ENCODE results near the gene IGFBP3. TPM values are rescaled to one million over a fixed set of nuclear protein-coding genes. Genes with fewer than 3 reads are reported as not detected.

IGFBP3 gene
- total RNA-seq, 1 experiment from 2014 or later, result 45.4 TPM

- in situ Hi-C loops (cut with HindIII; ENCODE audit: low pct_unique_long_range_greater_than_20kb, low sequenced_read_pairs), result no loop called here
- no peak for DNase-seq (ENCODE audit: low read depth, low spot score)
Observed at GRCh38 chr7:45901566-45901965, 19.5 kb downstream of the IGFBP3 start.

GRCh38 chr7:45898222-45898621, 22.9 kb downstream of the IGFBP3 start:
- DNase-seq (ENCODE audit: low read depth, low spot score), result no peak
- in situ Hi-C loops (cut with HindIII; ENCODE audit: low pct_unique_long_range_greater_than_20kb, low sequenced_read_pairs), result no loop called here

- no peak for DNase-seq (ENCODE audit: low read depth, low spot score)
- in situ Hi-C loops (cut with HindIII; ENCODE audit: low pct_unique_long_range_greater_than_20kb, low sequenced_read_pairs), result no loop called here
Observed at GRCh38 chr7:45897042-45897690, 23.9 kb downstream of the IGFBP3 start.

- in situ Hi-C loops (cut with HindIII; ENCODE audit: low pct_unique_long_range_greater_than_20kb, low sequenced_read_pairs), result no loop called here
Observed at GRCh38 chr7:45894665-45895062, 26.4 kb downstream of the IGFBP3 start.

GRCh38 chr7:45893996-45894664, 26.9 kb downstream of the IGFBP3 start:
- in situ Hi-C loops (cut with HindIII; ENCODE audit: low pct_unique_long_range_greater_than_20kb, low sequenced_read_pairs), result no loop called here

More at GRCh38 chr7:45894665-45895062, 26.4 kb downstream of the IGFBP3 start:
- no peak for DNase-seq (ENCODE audit: low read depth, low spot score)

GRCh38 chr7:45893374-45893995, 27.6 kb downstream of the IGFBP3 start:
- no peak for DNase-seq (ENCODE audit: low read depth, low spot score)
- in situ Hi-C loops (cut with HindIII; ENCODE audit: low pct_unique_long_range_greater_than_20kb, low sequenced_read_pairs), result no loop called here

More at GRCh38 chr7:45893996-45894664, 26.9 kb downstream of the IGFBP3 start:
- DNase-seq (ENCODE audit: low read depth, low spot score), result no peak

- in situ Hi-C loops (cut with HindIII; ENCODE audit: low pct_unique_long_range_greater_than_20kb, low sequenced_read_pairs), result no loop called here
- no peak for DNase-seq (ENCODE audit: low read depth, low spot score)
Observed at GRCh38 chr7:45892407-45893035, 28.6 kb downstream of the IGFBP3 start.

- in situ Hi-C loops (cut with HindIII; ENCODE audit: low pct_unique_long_range_greater_than_20kb, low sequenced_read_pairs), result no loop called here
Observed at GRCh38 chr7:45891462-45892402, 29.3 kb downstream of the IGFBP3 start.

GRCh38 chr7:45890902-45891461, 30.1 kb downstream of the IGFBP3 start:
- DNase-seq (ENCODE audit: low read depth, low spot score), result peak; percentile 79
- in situ Hi-C loops (cut with HindIII; ENCODE audit: low pct_unique_long_range_greater_than_20kb, low sequenced_read_pairs), result no loop called here

More at GRCh38 chr7:45891462-45892402, 29.3 kb downstream of the IGFBP3 start:
- no peak for DNase-seq (ENCODE audit: low read depth, low spot score)

- in situ Hi-C loops (cut with HindIII; ENCODE audit: low pct_unique_long_range_greater_than_20kb, low sequenced_read_pairs), result no loop called here
- DNase-seq (ENCODE audit: low read depth, low spot score), result no peak
Observed at GRCh38 chr7:45890125-45890901, 30.8 kb downstream of the IGFBP3 start.

- DNase-seq (ENCODE audit: low read depth, low spot score), result no peak
- in situ Hi-C loops (cut with HindIII; ENCODE audit: low pct_unique_long_range_greater_than_20kb, low sequenced_read_pairs), result no loop called here
Observed at GRCh38 chr7:45889367-45890067, 31.6 kb downstream of the IGFBP3 start.

GRCh38 chr7:45888993-45889366, 32.1 kb downstream of the IGFBP3 start:
- DNase-seq (ENCODE audit: low read depth, low spot score), result no peak
- in situ Hi-C loops (cut with HindIII; ENCODE audit: low pct_unique_long_range_greater_than_20kb, low sequenced_read_pairs), result no loop called here

GRCh38 chr7:45888185-45888992, 32.7 kb downstream of the IGFBP3 start, which contains the start of gene IGFBP1:
Gene IGFBP1, plus strand, starts transcription at chr7:45888488. Its CDS starts 165 bp downstream, at chr7:45888653.
- in situ Hi-C loops (cut with HindIII; ENCODE audit: low pct_unique_long_range_greater_than_20kb, low sequenced_read_pairs), result no loop called here
- no peak for DNase-seq (ENCODE audit: low read depth, low spot score)

GRCh38 chr7:45886931-45887667, 34.0 kb downstream of the IGFBP3 start:
- in situ Hi-C loops (cut with HindIII; ENCODE audit: low pct_unique_long_range_greater_than_20kb, low sequenced_read_pairs), result no loop called here
- no peak for DNase-seq (ENCODE audit: low read depth, low spot score)

Measured in SK-MEL-5 (cell line).